ENCODE results near the gene SLC25A45. TPM values are rescaled to one million over a fixed set of nuclear protein-coding genes. Genes with fewer than 3 reads are reported as not detected.

Gene SLC25A45
- total and polyA plus RNA-seq, 2 of the 4 experiments (the other 2 are of a cell fraction): 0.72 to 1.2 TPM

GRCh38 chr11:65422633-65423515 lies 40.4 kb upstream of the SLC25A45 start, which contains the start of gene NEAT1:
TSS of gene NEAT1 (plus strand) at chr11:65422798.
- Histone ChIP-seq H3K27ac (ENCODE audit: insufficient read depth, low read length) (peak within 1 kb of the TSS; percentile 98), H4K8ac (ENCODE audit: low read depth in 2 of 2, low read length in 2 of 2) (peak within 1 kb of the TSS; percentile 72 to 96), H2AK9ac (replicated peaks; ENCODE audit: low read depth, low read length, poor library complexity) (peak within 1 kb of the TSS; percentile 100), H3K9me1 (ENCODE audit: insufficient read depth, low read length) (no peaks in the 10 kb centered on the region), H3K56ac (ENCODE audit: extremely low read depth, insufficient read depth, low read length) (peak within 1 kb of the TSS; percentile 99), H3K27me3 (ENCODE audit: control insufficient read depth, insufficient read depth, low read length) (no peaks in the 10 kb centered on the region), H3K23ac (ENCODE audit: low read depth, low read length) (peak within 1 kb of the TSS; percentile 99), H2BK15ac (ENCODE audit: low read depth, low read length) (peak within 1 kb of the TSS; percentile 75; the same call in 2 of the 3 replicates), H2AK5ac (ENCODE audit: low read depth, low read length) (peak within 1 kb of the TSS; percentile 99), H2BK5ac (ENCODE audit: low read depth, low read length, poor library complexity, severe bottlenecking) (peak within 1 kb of the TSS; percentile 98), H4K20me1 (ENCODE audit: insufficient read depth, low read length) (peaks cover 58% of the 10 kb centered on the region), H3K9me3 (ENCODE audit: control insufficient read depth, insufficient read depth, low read length) (no peaks in the 10 kb centered on the region), H3K79me1 (ENCODE audit: low read depth in 1 of 2, low read length in 2 of 2) (peaks cover 7 to 43% of the 10 kb centered on the region in 2 experiments; a peak in 2 of 4 replicates), H3K14ac (replicated peaks; ENCODE audit: low read depth, low read length) (peak within 1 kb of the TSS; percentile 100), H4K91ac (ENCODE audit: insufficient read depth, low read depth, low read length) (peak within 1 kb of the TSS; percentile 99), H3K18ac (ENCODE audit: low read depth, low read length) (peak within 1 kb of the TSS; percentile 84), H3K4me2 (ENCODE audit: low read depth, low read length) (peak within 1 kb of the TSS; percentile 80), H2BK20ac (ENCODE audit: low read depth, low read length) (peak within 1 kb of the TSS; percentile 99), H3K36me3 (ENCODE audit: control insufficient read depth, insufficient read depth, low read length) (peaks cover 33% of the 10 kb centered on the region), H2BK120ac (ENCODE audit: low read depth, low read length) (peak within 1 kb of the TSS; percentile 99), H4K5ac (ENCODE audit: low read depth, low read length) (peak within 1 kb of the TSS; percentile 64), H3K4me3 (ENCODE audit: insufficient read depth, low read depth, low read length) (peak within 1 kb of the TSS; percentile 92), H2AFZ (replicated peaks; ENCODE audit: low read length, poor library complexity) (peak within 1 kb of the TSS; percentile 92), H3K9ac (ENCODE audit: low read depth, low read length) (peak within 1 kb of the TSS; percentile 97), H3K4me1 (ENCODE audit: control insufficient read depth, insufficient read depth, low read length) (peaks cover 20% of the 10 kb centered on the region), H3K4ac (ENCODE audit: low read depth, low read length) (peak within 1 kb of the TSS; percentile 100)
- dilution Hi-C loops (cut with HindIII; ENCODE audit: low sequenced_read_pairs, unreplicated experiment) (no loop called here), in situ Hi-C loops (cut with MboI; ENCODE audit: low sequenced_read_pairs) (no loop called here), intact Hi-C loops (cut with micrococcal nuclease) (no loop called here)
- POLR2A ChIA-PET (ENCODE audit: unreplicated experiment): interaction anchor here (0.6 to 6.3 kb wide), 32 partner anchors 10 to 246 kb away, joined by 3 to 125 read pairs (median 4); partner anchors contain the start of genes FAM89B, FRMD8, MALAT1 and SCYL1
- CTCF ChIA-PET: no interaction called here
- 1% methylated on average over 21 of the region's 40 CpGs; no CpG with 5 or more reads in 1 of the 2 experiments for WGBS, 2 experiments (ENCODE audit: extremely low coverage in 2 of 2, insufficient read length in 1 of 2)
- DNase-seq (peak; percentile 92), ATAC-seq (ENCODE audit: low read depth) (peak; percentile 22)
- BruUV-seq (replicated peaks): no TSS peak
- TF ChIP-seq SMC3 (IDR thresholded peaks at IDR 0.05; ENCODE audit: low read depth, low read length) (peak; percentile 29; the same call in 1 of the 2 replicates), RAD21 (IDR thresholded peaks at IDR 0.05; ENCODE audit: low read length) (0 out of 2 replicates have a peak, but pooled peaks have one; percentile 11), POLR2A (IDR thresholded peaks at IDR 0.05; ENCODE audit: low read depth, low read length) (peak; percentile 98), FOS (IDR thresholded peaks at IDR 0.05; ENCODE audit: low read depth, low read length) (no peak; the same call in 1 of the 2 replicates), CEBPB (IDR thresholded peaks at IDR 0.05; ENCODE audit: low read depth, low read length) (peak; percentile 90), CHD1 (IDR thresholded peaks at IDR 0.05; ENCODE audit: low read depth, low read length) (peak; percentile 80), USF2 (IDR thresholded peaks at IDR 0.05; ENCODE audit: low read depth, low read length) (peak; percentile 32; the same call in 1 of the 2 replicates), RFX5 (IDR thresholded peaks at IDR 0.05; ENCODE audit: low read depth, low read length) (no peak), RCOR1 (IDR thresholded peaks at IDR 0.05; ENCODE audit: insufficient replicate concordance, low read length) (no peak), MAFK (IDR thresholded peaks at IDR 0.05; ENCODE audit: low read depth, low read length) (no peak), BHLHE40 (IDR thresholded peaks at IDR 0.05; ENCODE audit: low read depth, low read length) (peak; percentile 70), MAZ (IDR thresholded peaks at IDR 0.05; ENCODE audit: borderline replicate concordance, low read depth, low read length) (peak; percentile 94), NFE2L2 (IDR thresholded peaks at IDR 0.05; ENCODE audit: low read depth, low read length) (no peak; the same call in 1 of the 2 replicates), MXI1 (IDR thresholded peaks at IDR 0.05; ENCODE audit: borderline replicate concordance, low read depth, low read length) (0 out of 2 replicates have a peak, but pooled peaks have one; percentile 18)
- TF ChIP-seq, protein P1, sequence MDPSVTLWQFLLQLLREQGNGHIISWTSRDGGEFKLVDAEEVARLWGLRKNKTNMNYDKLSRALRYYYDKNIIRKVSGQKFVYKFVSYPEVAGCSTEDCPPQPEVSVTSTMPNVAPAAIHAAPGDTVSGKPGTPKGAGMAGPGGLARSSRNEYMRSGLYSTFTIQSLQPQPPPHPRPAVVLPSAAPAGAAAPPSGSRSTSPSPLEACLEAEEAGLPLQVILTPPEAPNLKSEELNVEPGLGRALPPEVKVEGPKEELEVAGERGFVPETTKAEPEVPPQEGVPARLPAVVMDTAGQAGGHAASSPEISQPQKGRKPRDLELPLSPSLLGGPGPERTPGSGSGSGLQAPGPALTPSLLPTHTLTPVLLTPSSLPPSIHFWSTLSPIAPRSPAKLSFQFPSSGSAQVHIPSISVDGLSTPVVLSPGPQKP (IDR thresholded peaks at IDR 0.05; ENCODE audit: borderline replicate concordance, low read depth, low read length): no peak
